Brain microvascular endothelial cell (primary cell): ENCODE results near the gene MAN2A1.
A peak's percentile ranks its signal among the peaks of the same experiment; 100 is the strongest.

Source experiments
- DNase-seq: peaks from one replicate; pipeline ENCODE4 v3.0.0-alpha.2; 2020
- H3K27ac ChIP-seq: fragments of 250-450 bp; sonication (Bioruptor Pico); 2 replicates; pipeline ENCODE4 v1.5.1; 2020; ENCODE audit warnings: mild to moderate bottlenecking, moderate library complexity
- H3K27me3 ChIP-seq: fragments of 250-450 bp; sonication (Bioruptor Pico); replicated peaks from 2 replicates; pipeline ENCODE4 v1.5.1; 2020; ENCODE audit warnings: mild to moderate bottlenecking
- H3K36me3 ChIP-seq: fragments of 250-450 bp; sonication (Bioruptor Pico); replicated peaks from 2 replicates; pipeline ENCODE4 v1.5.1; 2020; ENCODE audit warnings: mild to moderate bottlenecking
- H3K4me3 ChIP-seq: 2 replicates; pipeline ENCODE4 v1.5.1; 2011; ENCODE audit warnings: low read depth, mild to moderate bottlenecking, control low read depth, low read length, moderate library complexity
- CTCF ChIP-seq: IDR thresholded peaks from 2 replicates; pipeline ENCODE4 v1.5.1; 2011; ENCODE audit warnings: low read depth, mild to moderate bottlenecking, moderate library complexity, low read length, control low read depth, inconsistent platforms; ENCODE audit errors: missing control alignments
- in situ Hi-C: cut with HindIII; loops from 2 replicates; pipeline ENCODE4 v1.10.0; 2017; ENCODE audit warnings: low sequenced_read_pairs, low pct_ligation_motif_present

The MAN2A1 gene

GRCh38 chr5:109690975-109691574 lies 1.3 kb downstream of the MAN2A1 start:
- Histone ChIP-seq H3K36me3 (no peaks in the 10 kb centered on the region), H3K4me3 (peak overlapping the region; percentile 80), H3K27me3 (no peaks in the 10 kb centered on the region), H3K27ac (peak overlapping the region; percentile 72)
- in situ Hi-C loops = no loop called here
- DNase-seq = peak; percentile 77
- TF ChIP-seq CTCF = peak; percentile 84

DNA sequence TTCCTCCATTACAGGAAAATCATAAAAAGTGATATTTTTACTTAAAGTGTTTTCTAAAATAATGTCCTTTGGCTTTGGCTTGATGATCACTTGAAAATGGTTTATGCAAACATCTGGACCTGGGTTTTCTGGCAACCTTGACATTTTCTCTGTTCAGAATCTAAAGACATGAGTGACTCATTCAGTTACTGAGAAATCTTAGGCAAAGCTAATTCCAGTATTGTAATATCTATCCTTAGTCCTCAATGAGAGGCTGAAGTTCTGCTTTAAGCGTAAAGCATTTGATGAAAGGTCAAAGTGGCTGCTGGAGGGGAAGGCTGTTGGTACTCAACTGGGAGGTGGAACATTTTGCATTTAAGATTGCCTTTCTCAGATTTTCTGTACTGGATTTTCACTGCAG lies 2.3 kb downstream of the MAN2A1 start:
- peak; percentile 15 for DNase-seq
- H3K27me3 ChIP-seq = no peaks in the 10 kb centered on the region
- no peak for TF ChIP-seq CTCF
- no peaks in the 10 kb centered on the region for H3K36me3 ChIP-seq
- in situ Hi-C loops = no loop called here
- H3K27ac ChIP-seq = no peak overlapping the region
- peak overlapping the region; percentile 1 for H3K4me3 ChIP-seq

DNA sequence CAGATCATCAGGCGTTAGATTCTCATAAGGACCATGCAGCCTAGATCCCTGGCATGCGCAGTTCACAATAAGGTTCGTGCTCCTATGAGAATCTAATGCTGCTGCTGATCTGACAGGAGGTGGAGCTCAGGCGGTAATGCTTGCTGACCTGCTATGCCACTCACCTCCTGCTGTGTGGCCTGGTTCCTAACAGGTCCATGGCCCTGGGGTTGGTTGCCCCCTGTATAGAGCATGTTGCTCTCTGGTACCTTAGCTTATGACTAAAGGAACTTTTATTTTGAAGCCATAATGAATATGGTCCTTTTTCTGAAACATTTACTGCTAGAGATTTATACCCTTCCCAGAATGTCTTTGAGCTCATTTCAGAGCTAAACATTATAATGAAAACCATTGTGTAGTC lies 3.1 kb downstream of the MAN2A1 start:
- no peak for DNase-seq
- H3K4me3 ChIP-seq = no peak overlapping the region
- no peak for TF ChIP-seq CTCF

DNA sequence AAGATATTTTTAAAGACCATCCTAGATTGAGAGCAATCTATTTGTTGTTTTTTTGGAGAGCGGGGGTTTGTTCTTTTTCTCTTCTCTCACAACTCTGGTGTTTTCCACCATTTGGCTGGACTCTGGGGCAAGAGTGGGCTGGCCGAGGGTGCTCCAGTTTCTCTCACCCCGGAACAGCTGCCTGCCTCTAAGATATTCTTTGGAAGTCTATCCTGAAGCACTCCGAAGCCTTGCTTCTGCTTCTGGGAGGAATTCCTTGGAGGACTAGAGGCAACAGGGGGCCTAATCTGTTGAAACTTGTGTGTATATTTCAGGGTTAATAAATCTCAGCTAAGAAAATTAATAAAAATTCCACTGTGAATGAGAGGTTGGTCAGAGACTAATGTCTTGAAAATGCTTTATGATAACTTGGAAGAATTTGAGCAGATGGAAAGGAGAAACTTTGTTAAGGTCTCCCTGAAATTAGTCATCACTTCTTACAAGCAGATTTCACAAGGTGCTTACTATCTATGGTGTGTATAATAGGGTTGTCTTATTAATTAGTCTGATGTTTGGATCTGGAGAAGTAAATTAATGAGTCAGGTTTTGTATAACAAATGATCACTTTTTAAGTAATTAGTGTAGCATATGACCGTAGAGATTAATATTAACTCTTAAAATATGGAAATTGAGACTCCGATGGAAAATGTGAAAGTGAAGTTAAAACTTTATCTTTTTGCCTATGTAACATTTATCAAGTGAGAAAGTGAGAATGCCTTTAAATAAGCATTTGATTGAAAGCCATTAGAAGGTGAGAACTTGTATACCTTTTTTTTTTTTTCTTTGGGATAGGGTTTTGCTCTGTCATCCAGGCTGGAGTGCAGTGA lies 4.0 kb downstream of the MAN2A1 start:
- H3K27me3 ChIP-seq = no peaks in the 10 kb centered on the region
- no peak overlapping the region for H3K4me3 ChIP-seq
- in situ Hi-C loops = no loop called here
- H3K36me3 ChIP-seq = no peaks in the 10 kb centered on the region
- TF ChIP-seq CTCF = no peak
- DNase-seq = no peak
- H3K27ac ChIP-seq = no peak overlapping the region

More for the DNA sequence above, 3.1 kb downstream of the MAN2A1 start:
- Histone ChIP-seq H3K36me3 (no peaks in the 10 kb centered on the region), H3K27me3 (no peaks in the 10 kb centered on the region), H3K27ac (no peak overlapping the region)
- in situ Hi-C loops = no loop called here

GRCh38 chr5:109694451-109694891 lies 4.7 kb downstream of the MAN2A1 start:
- H3K36me3 ChIP-seq = no peaks in the 10 kb centered on the region
- no peak overlapping the region for H3K4me3 ChIP-seq
- H3K27me3 ChIP-seq = no peaks in the 10 kb centered on the region
- H3K27ac ChIP-seq = no peak overlapping the region
- no peak for DNase-seq
- in situ Hi-C loops = no loop called here
- no peak for TF ChIP-seq CTCF
